GM19351 (cell line): ENCODE results near the gene DYRK1A.

Experiments
- ATAC-seq: cut with Tn5 transposase; IDR thresholded peaks from one replicate; pipeline ENCODE4 v1.9.1; 2021; ENCODE audit warnings: mild to moderate bottlenecking, moderate library complexity; ENCODE audit not compliant: unreplicated experiment

Gene DYRK1A

DNA sequence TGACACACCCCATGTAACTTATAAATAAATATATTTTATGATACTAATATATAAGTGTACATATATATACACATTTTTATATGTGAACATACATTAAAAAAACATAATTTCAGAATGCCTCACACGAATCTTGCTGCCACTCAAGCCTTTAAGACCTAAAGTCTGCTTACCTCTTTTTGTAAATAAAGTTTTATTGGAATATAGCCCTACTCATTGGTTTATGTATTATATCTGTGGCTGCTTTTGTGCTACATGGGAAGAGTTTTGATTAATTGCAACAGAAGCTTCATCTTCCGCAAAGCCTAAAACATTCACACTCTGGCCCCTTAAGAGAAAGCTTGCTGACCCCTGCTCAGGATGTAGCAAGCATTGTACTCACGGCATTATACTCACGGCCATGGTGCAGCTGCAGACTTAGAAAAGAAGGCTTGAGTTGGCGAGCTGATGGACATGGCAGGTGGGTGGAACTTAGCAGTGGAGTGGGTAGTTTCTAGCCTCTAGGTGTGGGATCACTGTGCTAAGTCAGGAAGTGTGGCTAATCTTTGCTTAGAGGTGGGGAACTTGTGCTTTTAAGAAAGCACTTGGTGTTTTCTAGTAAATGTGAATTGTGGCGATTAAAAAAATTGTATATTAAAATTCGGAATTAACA, 80.8 kb downstream of the DYRK1A start:
- no peak for ATAC-seq

DNA sequence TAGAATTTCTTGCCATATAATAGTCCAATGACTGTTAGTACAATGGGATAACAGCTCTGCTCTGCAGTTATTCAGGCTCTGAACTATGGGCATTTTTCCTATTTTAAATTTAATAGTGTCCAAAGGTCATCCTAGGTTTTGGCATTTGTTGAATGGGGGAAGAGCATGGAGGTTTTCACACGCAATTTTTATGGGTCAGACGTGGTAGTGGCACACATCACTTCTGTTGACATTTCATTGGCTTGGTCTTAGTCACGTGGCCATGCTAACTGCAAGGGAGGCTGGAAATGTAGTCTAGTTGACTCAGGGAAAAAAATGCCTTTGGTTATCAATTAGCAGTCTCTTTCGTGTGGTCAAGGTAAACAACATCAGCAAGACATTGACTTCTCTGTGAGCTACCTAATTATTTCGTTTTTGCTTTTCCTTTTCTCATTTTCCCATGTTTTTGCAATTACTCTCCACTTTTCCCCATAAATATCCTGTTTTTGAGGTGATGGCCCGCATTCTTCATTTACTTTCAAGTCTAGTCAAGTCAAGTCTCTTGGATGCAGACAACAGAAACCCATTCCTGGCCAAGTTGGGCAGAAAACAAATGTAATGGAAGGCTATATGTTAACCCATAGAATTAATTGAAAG, 82.8 kb downstream of the DYRK1A start:
- ATAC-seq = no peak

DNA sequence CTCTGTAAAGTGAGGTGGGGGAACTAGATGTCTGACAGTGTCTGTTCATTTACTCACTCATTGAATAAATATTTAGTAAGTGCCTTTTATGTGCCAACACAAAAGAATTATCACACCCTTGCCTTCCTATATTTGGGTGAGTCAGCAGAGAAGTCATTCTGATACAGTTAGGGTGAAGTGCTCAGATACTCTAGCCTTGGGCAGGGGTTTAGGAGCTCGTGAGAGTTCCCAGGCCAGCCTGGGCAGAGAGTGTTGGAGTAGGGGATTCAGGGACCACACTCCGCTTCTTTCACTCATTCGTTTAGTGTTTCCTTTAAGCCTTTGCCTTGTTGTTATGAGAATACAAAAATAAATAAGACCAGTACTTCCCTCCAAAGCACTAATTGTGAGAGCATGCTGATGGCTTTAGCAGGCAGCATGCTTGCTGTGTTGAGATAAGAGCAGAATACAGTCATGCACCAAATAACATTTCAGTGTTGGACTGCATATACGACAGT, 83.9 kb downstream of the DYRK1A start:
- no peak for ATAC-seq

DNA sequence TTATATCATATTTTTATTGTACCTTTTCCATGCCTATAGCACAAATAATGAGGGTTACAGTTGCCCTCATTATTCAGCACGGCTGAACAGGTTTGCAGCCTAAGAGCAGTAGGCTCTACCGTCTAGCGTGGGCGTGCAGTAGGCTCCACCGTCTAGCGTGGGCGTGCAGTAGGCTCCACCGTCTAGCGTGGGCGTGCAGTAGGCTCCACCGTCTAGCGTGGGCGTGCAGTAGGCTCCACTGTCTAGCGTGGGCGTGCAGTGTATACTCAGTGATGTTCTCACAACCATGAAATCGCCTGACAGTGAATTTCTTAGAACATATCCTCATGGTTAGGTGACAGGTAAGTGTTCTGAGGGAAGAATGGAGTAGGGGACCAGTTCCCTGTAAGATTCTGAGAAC, 84.9 kb downstream of the DYRK1A start:
- ATAC-seq = no peak

DNA sequence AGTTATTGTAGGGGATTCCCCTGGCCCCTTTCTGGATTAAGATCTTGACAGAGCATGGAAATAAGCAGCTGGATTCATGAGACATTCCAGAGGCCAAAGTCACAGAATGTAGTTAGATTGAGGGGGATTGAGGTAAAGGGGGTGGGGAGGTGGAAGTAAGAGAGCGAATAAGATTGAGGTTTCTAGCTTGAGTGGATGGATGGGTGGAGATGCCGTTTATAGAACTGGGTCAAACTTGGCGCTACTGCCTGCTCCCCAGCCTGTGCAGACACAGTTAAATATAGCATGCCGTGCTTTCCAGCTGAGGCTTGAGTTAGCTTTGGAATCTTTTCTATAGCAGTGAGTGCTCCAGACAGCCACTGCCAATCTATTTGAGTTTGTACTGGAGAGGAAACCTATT, 85.7 kb downstream of the DYRK1A start:
- no peak for ATAC-seq

GRCh38 chr21:37453350-37453749, 86.8 kb downstream of the DYRK1A start:
- ATAC-seq = no peak

GRCh38 chr21:37454869-37455503, 88.4 kb downstream of the DYRK1A start:
- no peak for ATAC-seq

DNA sequence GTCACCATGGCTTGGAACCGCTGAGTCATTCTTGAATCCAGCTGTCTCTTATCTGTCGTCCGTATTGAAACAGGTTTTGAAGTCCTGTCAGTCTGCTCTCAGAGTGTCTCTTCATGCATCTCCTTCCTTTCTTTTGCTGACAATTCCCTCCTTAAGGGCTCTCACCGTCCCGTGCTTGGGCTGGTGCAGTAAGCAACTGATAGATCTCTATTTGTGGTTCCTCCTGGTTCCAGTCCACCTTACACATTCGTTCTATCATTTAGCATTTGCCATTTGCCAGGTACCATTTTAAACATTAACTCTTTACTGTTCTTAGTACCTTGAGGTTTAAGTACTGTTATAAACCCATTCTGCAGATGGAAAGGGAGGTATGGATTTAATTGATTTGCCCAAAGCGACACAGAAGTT, 88.9 kb downstream of the DYRK1A start:
- no peak for ATAC-seq

DNA sequence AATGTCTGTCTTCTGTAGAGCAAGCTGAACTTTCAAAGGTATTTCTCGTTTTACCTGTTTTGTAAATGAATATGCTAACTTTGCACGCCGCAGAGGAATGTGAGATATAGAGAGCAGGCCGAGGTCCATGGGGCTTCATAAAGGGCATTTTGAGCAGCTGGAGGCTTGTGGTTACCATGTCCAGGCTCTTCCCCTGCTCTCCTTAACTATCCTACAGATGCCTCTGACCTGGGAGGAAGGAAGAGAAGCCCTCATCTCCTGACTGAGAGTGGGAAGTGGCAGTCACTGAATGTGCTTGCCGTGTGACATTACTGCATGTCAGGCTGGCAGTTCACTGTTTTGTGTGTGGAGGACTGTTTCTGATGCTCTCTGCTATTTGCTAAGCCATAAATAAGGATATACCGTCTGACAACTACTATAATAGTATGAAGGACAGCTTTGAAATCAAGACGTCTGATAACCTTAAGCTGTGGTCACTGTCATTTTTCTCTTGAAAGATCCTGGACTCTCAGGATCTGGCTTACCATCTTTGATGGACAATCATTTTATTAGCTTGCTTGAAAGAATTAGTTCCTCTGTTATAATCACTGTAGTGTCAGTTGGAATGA, 92.2 kb downstream of the DYRK1A start:
- ATAC-seq = no peak

- ATAC-seq = no peak
These were observed 93.0 kb downstream of the DYRK1A start for GRCh38 chr21:37459575-37459974.

GRCh38 chr21:37460196-37460595, 93.6 kb downstream of the DYRK1A start:
- no peak for ATAC-seq

DNA sequence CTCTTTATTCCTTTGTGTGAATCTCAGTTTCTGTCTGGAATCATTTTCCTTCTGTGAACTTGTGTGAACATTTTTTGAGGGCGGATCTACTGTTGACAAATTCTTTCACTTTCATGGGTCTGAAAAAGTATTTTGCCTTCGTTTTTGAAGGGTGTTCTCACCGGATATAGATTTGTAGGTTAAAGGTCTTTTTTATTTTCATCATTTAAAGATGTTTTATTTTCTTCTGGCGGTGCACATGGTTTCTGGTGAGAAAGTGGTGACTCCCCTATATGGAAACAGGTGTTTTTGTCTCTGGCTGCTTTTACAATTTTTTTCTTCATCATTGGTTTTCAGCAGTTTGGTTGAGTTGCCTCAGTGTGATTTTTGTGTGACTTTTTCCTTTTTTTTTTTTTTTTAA, 94.9 kb downstream of the DYRK1A start:
- ATAC-seq = no peak

GRCh38 chr21:37462087-37462861, 95.7 kb downstream of the DYRK1A start:
- ATAC-seq = no peak

DNA sequence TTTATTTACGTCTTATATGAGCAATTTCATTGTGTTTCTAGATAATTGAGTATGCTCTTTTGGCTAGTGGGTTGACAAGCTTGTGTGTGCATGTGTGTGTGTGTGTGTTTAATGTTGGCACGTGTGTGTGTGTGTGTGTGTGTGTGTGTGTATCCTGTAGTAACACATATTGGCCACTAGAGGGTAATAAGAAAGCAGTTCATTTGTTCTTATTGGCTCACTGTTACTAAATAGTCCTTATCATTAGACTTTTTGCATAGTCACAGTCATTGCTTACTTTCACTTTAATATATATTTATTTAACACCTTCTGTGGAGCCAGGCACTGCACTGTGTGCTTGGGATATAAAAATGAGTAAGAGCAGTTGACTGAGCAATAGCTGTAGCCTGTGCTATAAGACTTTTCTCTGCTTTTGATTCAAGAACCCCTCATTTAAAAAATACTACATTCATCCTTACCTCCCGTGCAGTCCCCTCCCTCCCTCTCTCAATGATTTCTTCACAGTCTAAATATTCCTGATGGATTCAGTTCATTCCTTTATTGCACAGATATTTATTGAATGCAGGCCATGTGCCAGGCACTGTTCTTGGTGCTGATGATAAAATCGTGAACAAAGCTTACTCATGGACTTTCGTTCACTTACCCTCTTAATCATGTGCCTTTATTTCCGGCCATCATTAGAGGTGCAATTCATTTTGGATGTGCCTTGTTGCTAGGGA, 96.7 kb downstream of the DYRK1A start:
- ATAC-seq = no peak

DNA sequence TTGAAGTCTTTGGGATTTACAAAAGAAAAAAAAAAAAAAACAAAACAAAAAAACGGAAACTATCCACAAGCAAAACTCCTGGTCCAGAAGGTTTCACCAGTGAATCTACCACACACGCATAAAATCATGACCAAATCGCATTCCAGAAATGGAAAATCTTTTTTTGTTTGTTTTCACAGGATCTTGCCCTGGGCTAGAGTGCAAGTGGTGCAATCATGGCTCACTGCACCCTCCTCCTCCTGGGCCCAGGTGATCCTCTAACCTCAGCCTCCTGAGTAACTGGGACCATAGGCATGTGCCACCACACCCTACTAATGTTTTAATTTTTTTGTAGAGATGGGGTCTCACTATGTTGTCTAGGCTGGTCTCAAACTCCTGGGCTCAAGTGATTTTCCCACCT, 100.5 kb downstream of the DYRK1A start:
- ATAC-seq = no peak

GRCh38 chr21:37468909-37469308, 102.3 kb downstream of the DYRK1A start:
- ATAC-seq = no peak

DNA sequence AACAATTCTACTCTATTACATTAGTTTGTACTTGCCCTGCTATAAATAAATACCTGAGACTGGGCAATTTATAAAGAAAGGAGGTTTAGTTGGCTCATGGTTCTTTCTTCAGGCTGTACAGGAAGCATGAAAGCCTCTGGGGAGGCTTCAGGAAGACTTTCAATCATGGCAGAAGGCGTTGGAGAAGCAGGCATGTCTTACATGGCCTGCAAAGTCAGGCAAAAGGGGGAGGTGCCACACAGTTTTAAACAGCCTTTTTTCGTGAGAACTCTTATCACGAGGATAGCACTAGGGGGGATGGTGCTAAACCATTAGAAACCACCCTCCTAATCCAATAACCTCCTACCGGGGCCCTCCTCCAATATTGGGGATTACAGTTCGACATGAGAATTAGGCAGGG, 102.9 kb downstream of the DYRK1A start:
- ATAC-seq = no peak

DNA sequence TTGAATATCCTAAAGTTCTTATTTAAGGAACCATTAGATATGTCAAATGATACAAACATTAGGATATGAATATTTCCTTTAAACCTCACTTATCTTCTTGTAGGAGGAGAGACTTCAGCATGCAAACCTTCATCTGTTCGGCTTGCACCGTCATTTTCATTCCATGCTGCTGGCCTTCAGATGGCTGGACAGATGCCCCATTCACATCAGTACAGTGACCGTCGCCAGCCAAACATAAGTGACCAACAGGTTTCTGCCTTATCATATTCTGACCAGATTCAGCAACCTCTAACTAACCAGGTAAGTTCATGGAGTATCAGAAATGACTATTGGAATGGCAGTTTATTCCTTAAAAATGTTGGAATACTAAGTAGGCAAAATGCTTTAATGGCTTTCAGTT, 106.0 kb downstream of the DYRK1A start:
- no peak for ATAC-seq

DNA sequence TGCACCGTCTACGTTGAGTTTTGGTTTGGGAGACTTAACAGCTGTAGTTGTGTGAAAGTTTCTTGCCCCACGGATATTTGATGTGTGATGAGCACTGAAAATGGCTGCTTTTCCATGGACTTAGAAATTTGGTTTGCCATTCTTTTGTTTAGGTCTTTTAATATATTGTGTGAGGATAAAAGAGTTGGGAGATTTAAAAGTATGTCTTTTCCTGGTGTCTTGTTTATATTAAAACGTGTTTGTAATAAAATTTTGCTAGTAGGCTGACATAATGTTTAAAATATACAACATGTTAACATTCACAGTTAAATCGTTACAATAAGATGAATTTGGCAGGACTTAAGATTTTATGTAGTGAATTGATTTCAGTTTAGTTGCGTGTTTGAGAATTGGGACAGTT, 106.9 kb downstream of the DYRK1A start:
- no peak for ATAC-seq

- no peak for ATAC-seq
These were observed 107.8 kb downstream of the DYRK1A start for GRCh38 chr21:37474342-37474741.
